Transverse colon (tissue), 4 donors: ENCODE data around the gene TNNI3. TPM values are rescaled to one million over a fixed set of nuclear protein-coding genes. Genes with fewer than 3 reads are reported as not detected.

Experiments
- DNase-seq: peaks from one replicate; pipeline ENCODE4 v3.0.0-alpha.2; 2019
- H3K27ac ChIP-seq, 4 donors: fragments of 200-600 bp; sonication (generic); 2 replicates each; pipeline ENCODE4 v1.5.1; 2016 to 2018; ENCODE audit warnings: inconsistent platforms in 4 of 4
- H3K27me3 ChIP-seq: fragments of 200-600 bp; sonication (generic); 2 replicates; pipeline ENCODE4 v1.5.1; 2017; ENCODE audit warnings: inconsistent platforms
- H3K36me3 ChIP-seq, 4 donors: fragments of 200-600 bp; sonication (generic); 2 replicates each; pipeline ENCODE4 v1.5.1; 2017 to 2019; ENCODE audit warnings: inconsistent platforms in 4 of 4
- H3K4me1 ChIP-seq, 4 donors: fragments of 200-600 bp; sonication (generic); 2 replicates each; pipeline ENCODE4 v1.5.1; 2017 to 2020; ENCODE audit warnings: inconsistent platforms in 4 of 4
- H3K4me3 ChIP-seq, 4 donors: fragments of 200-600 bp; sonication (generic); 1 replicate in 1 of 4; 2 replicates in 3 of 4; pipeline versions ENCODE4 v1.5.1 to v1.6.1; 2017 to 2019; ENCODE audit warnings: inconsistent platforms in 4 of 4
- H3K9me3 ChIP-seq, 2 donors: fragments of 200-600 bp; sonication (generic); 2 replicates each; pipeline ENCODE4 v1.5.1; 2017 to 2019; ENCODE audit warnings: inconsistent platforms in 2 of 2
- EP300 ChIP-seq: sonication (generic); formaldehyde crosslinking; IDR thresholded peaks from one replicate; pipeline ENCODE4 v1.6.1; 2017; ENCODE audit warnings: antibody characterized with exemption, low read depth
- POLR2A ChIP-seq: fragments of 450-650 bp; IDR thresholded peaks from one replicate; pipeline ENCODE4 v1.6.1; 2016; ENCODE audit warnings: antibody characterized with exemption, mild to moderate bottlenecking, moderate library complexity
- POLR2AphosphoS5 ChIP-seq, 3 donors: sonication (generic); formaldehyde crosslinking; IDR thresholded peaks; one replicate each; pipeline ENCODE4 v1.6.1; 2016; ENCODE audit warnings: antibody characterized with exemption in 3 of 3
- WGBS, 2 donors: methylation state at CpG; one replicate each; pipeline ENCODE4 v1.1.5; 2018; ENCODE audit warnings: low coverage in 1 of 2; 5-methylcytosine and 5-hydroxymethylcytosine counted together
- in situ Hi-C, 4 donors: fragments of 200-750 bp; cut with MboI; loops; one replicate each; pipeline versions ENCODE4 v1.15.0 to v1.15.1; 2017; ENCODE audit warnings: low sequenced_read_pairs in 3 of 4, low pct_ligation_motif_present in 1 of 4, low pct_unique_long_range_greater_than_20kb in 1 of 4
- intact Hi-C: fragments of 100-400 bp; cut with DNase I; formaldehyde crosslinking; loops from one replicate; pipeline ENCODE4 v1.15.1; 2023; ENCODE audit warnings: low total_unique reads
- total RNA-seq, 4 donors: library from RNA; depleted of rRNA; stranded (reverse); fragments of >200 nt; gene quantifications; one replicate each; pipeline ENCODE4 v1.1.0, GENCODE V29; 2016
- TF ChIP-seq, protein P1 (sequence below), 5 experiments: fragments of 200-600 bp in 3 of 5; fragments of 450-650 bp in 2 of 5; sonication (generic) in 3 of 5; IDR thresholded peaks; 1 replicate in 2 of 5; 2 replicates in 3 of 5; pipeline ENCODE4 v1.5.1; 2016 to 2017; ENCODE audit warnings: antibody characterized with exemption in 5 of 5, inconsistent platforms in 3 of 5, mild to moderate bottlenecking in 2 of 5, moderate library complexity in 1 of 5

The TNNI3 gene
- total RNA-seq, 4 donors from 2014 or later = not detected

GRCh38 chr19:55165952-55166529 is 8.5 kb upstream of the TNNI3 start:
- no peaks in the 10 kb centered on the region for H3K36me3 ChIP-seq
- no peaks in the 10 kb centered on the region for H3K9me3 ChIP-seq
- peak overlapping the region in 2 of 4 donors; percentile 8 to 10 for H3K27ac ChIP-seq
- peaks cover 0 to 11% (median 3%) of the 10 kb centered on the region in 4 donors for H3K4me1 ChIP-seq
- 4% methylated on average over 30 of the region's 34 CpGs; no CpG with 5 or more reads in 1 of the 2 donors for WGBS, 2 donors
- in situ Hi-C loops (no loop called here), intact Hi-C loops (no loop called here)
- peak; percentile 68 for DNase-seq
- no peak for TF ChIP-seq POLR2A
- no peak for TF ChIP-seq EP300
- TF ChIP-seq, protein P1, sequence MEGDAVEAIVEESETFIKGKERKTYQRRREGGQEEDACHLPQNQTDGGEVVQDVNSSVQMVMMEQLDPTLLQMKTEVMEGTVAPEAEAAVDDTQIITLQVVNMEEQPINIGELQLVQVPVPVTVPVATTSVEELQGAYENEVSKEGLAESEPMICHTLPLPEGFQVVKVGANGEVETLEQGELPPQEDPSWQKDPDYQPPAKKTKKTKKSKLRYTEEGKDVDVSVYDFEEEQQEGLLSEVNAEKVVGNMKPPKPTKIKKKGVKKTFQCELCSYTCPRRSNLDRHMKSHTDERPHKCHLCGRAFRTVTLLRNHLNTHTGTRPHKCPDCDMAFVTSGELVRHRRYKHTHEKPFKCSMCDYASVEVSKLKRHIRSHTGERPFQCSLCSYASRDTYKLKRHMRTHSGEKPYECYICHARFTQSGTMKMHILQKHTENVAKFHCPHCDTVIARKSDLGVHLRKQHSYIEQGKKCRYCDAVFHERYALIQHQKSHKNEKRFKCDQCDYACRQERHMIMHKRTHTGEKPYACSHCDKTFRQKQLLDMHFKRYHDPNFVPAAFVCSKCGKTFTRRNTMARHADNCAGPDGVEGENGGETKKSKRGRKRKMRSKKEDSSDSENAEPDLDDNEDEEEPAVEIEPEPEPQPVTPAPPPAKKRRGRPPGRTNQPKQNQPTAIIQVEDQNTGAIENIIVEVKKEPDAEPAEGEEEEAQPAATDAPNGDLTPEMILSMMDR (IDR thresholded peaks at IDR 0.05) = peak in 3 of 5 experiments; percentile 25 to 44 (median 32)
- no peak for TF ChIP-seq POLR2AphosphoS5 (IDR thresholded peaks at IDR 0.05)
- peak overlapping the region; percentile 14 to 50 (median 28) for H3K4me3 ChIP-seq
- H3K27me3 ChIP-seq = peaks cover 85% of the 10 kb centered on the region

DNA sequence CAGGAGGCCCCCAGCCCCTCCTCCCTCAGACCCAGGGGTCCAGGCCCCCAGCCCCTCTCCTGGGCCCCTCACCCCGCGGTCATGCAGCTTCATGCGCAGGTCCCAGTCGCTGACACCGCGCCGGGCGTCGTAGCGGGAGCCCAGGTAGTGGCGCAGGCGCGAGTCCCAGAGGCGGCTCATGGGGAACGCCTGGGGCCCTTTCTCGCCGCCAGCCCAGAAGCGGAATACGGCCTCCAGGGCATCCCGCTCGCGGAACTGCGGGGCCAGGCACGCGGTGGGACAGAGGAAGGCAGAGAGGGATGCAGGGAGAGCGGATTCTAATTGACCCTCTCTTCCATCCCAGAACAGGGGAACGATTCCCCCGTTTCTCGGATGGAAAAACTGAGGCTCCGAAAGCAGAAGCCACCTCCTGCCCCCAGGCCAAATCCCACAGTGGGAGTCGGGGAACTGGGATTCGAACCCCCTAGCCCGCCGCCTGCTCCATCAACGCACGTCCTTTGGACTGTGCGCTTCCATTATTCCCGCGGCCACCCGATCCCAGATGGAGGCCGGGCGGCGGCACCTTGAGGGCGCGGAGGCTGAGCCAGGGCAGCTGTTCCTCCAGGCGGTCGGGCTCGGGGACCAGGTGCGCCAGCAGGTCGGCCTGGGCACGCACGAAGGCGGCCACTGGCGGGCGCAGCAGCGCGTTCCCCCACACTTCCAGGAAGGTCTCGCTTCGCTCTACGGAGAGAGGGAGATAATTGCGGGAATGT is 4.2 kb upstream of the TNNI3 start:
- Histone ChIP-seq H3K9me3 (no peaks in the 10 kb centered on the region), H3K4me3 (no peak overlapping the region), H3K27ac (no peak overlapping the region), H3K27me3 (peaks cover 86% of the 10 kb centered on the region), H3K36me3 (no peaks in the 10 kb centered on the region), H3K4me1 (peaks cover 0 to 8% (median 3%) of the 10 kb centered on the region in 4 donors)
- WGBS, 2 donors = 42% methylated on average over 59 of the region's 61 CpGs; no CpG with 5 or more reads in 1 of the 2 donors
- no peak for DNase-seq
- intact Hi-C loops (no loop called here), in situ Hi-C loops (no loop called here)
- TF ChIP-seq, protein P1 (IDR thresholded peaks at IDR 0.05) = no peak
- TF ChIP-seq POLR2A = no peak
- no peak for TF ChIP-seq EP300
- TF ChIP-seq POLR2AphosphoS5 (IDR thresholded peaks at IDR 0.05) = no peak

GRCh38 chr19:55160986-55161365 is 3.4 kb upstream of the TNNI3 start:
- intact Hi-C loops (no loop called here), in situ Hi-C loops (no loop called here)
- no peaks in the 10 kb centered on the region for H3K9me3 ChIP-seq
- TF ChIP-seq POLR2A (no peak), POLR2AphosphoS5 (IDR thresholded peaks at IDR 0.05) (no peak), EP300 (no peak)
- TF ChIP-seq, protein P1 (IDR thresholded peaks at IDR 0.05) = no peak
- DNase-seq = no peak
- H3K4me3 ChIP-seq = no peak overlapping the region
- no peaks in the 10 kb centered on the region for H3K36me3 ChIP-seq
- H3K27me3 ChIP-seq = peaks cover 90% of the 10 kb centered on the region
- H3K4me1 ChIP-seq = peaks cover 0 to 15% (median 4%) of the 10 kb centered on the region in 4 donors
- H3K27ac ChIP-seq = no peak overlapping the region
- 53% methylated on average over 22 of the region's 32 CpGs; no CpG with 5 or more reads in 1 of the 2 donors for WGBS, 2 donors

GRCh38 chr19:55160128-55160985 is 2.8 kb upstream of the TNNI3 start:
- H3K27me3 ChIP-seq = peaks cover 87% of the 10 kb centered on the region
- TF ChIP-seq, protein P1 (IDR thresholded peaks at IDR 0.05) = peak; percentile 70 to 87 (median 84)
- TF ChIP-seq POLR2A (no peak), EP300 (no peak), POLR2AphosphoS5 (IDR thresholded peaks at IDR 0.05) (no peak)
- no peak overlapping the region for H3K4me3 ChIP-seq
- H3K4me1 ChIP-seq = peaks cover 0 to 16% (median 5%) of the 10 kb centered on the region in 4 donors
- H3K36me3 ChIP-seq = no peaks in the 10 kb centered on the region
- intact Hi-C loops (no loop called here), in situ Hi-C loops (no loop called here)
- no peak overlapping the region for H3K27ac ChIP-seq
- WGBS, 2 donors = 8% methylated on average over 11 of the region's 33 CpGs; no CpG with 5 or more reads in 1 of the 2 donors
- H3K9me3 ChIP-seq = no peaks in the 10 kb centered on the region
- DNase-seq = peak; percentile 91
